Measurements from ENCODE around the gene LGMN.
"Not testable (repeated sequence)": the region's sequence is repeated elsewhere in the genome, so short reads cannot be mapped to it uniquely, and the experiment has no call there.

The LGMN gene

GRCh38 chr14:92680330-92680729 is 68.1 kb downstream of the LGMN start:
- H3K27ac ChIP-seq (ENCODE audit: insufficient read depth in 1 of 2, low read depth in 1 of 2, low read length in 2 of 2, poor library complexity in 1 of 2, severe bottlenecking in 2 of 2); H3K4me3 ChIP-seq (ENCODE audit: control insufficient read depth in 1 of 7, extremely low read depth in 1 of 7, insufficient read depth in 4 of 7, low read depth in 2 of 7, low read length in 6 of 7); H3K27me3 ChIP-seq (replicated peaks in 2 of 5; ENCODE audit: control insufficient read depth in 4 of 5, insufficient read depth in 5 of 5, low read length in 4 of 5); H3K9me3 ChIP-seq (ENCODE audit: control extremely low read depth in 1 of 5, control insufficient read depth in 4 of 5, insufficient read depth in 2 of 5, low read depth in 1 of 5, low read length in 4 of 5); DNase-seq: not testable (repeated sequence)
- H3K4me1 ChIP-seq (ENCODE audit: control extremely low read depth in 1 of 4, control insufficient read depth in 4 of 4, insufficient read depth in 4 of 4, low read length in 3 of 4) = peaks cover 0 to 29% (median 26%) of the 10 kb centered on the region in 4 experiments
- CTCF ChIA-PET = interaction anchor here (0.7 to 18.0 kb wide), 13 partner anchors 10 to 545 kb away, joined by 3 to 263 read pairs (median 8); no protein-coding TSS in a partner anchor
- POLR2A ChIA-PET = interaction anchor here (0.6 kb wide), 1 partner anchor 15 kb away, joined by 3 read pairs; no protein-coding TSS in a partner anchor
- H3K36me3 ChIP-seq (ENCODE audit: control insufficient read depth in 4 of 4, insufficient read depth in 4 of 4, low read length in 3 of 4) = peaks cover 23 to 94% (median 61%) of the 10 kb centered on the region in 4 experiments
- WGBS (ENCODE audit: insufficient coverage) = 100% methylated on average over 1 of the region's 4 CpGs

- WGBS (ENCODE audit: insufficient coverage) = 97% methylated on average over 3 of the region's 4 CpGs
- H3K4me3 ChIP-seq (ENCODE audit: control insufficient read depth in 1 of 7, extremely low read depth in 1 of 7, insufficient read depth in 4 of 7, low read depth in 2 of 7, low read length in 6 of 7) = no peak overlapping the region
Measured at GRCh38 chr14:92679246-92679645, 69.2 kb downstream of the LGMN start.

GRCh38 chr14:92678766-92679165 is 69.7 kb downstream of the LGMN start:
- ChIA-PET CTCF (interaction anchor here (2.8 to 18.0 kb wide), 3 partner anchors 8 to 72 kb away, joined by 9 to 263 read pairs (median 44); no protein-coding TSS in a partner anchor), POLR2A (no interaction called here)
- Histone ChIP-seq H3K36me3 (ENCODE audit: control insufficient read depth in 4 of 4, insufficient read depth in 4 of 4, low read length in 3 of 4) (peaks cover 24 to 91% (median 65%) of the 10 kb centered on the region in 4 experiments), H3K27ac (ENCODE audit: insufficient read depth in 1 of 2, low read depth in 1 of 2, low read length in 2 of 2, poor library complexity in 1 of 2, severe bottlenecking in 2 of 2) (peak overlapping the region in 1 of 2 experiments; percentile 39), H3K4me3 (ENCODE audit: control insufficient read depth in 1 of 7, extremely low read depth in 1 of 7, insufficient read depth in 4 of 7, low read depth in 2 of 7, low read length in 6 of 7) (no peak overlapping the region), H3K9me3 (ENCODE audit: control extremely low read depth in 1 of 5, control insufficient read depth in 4 of 5, insufficient read depth in 2 of 5, low read depth in 1 of 5, low read length in 4 of 5) (peaks cover 0 to 4% (median 0%) of the 10 kb centered on the region in 5 experiments), H3K27me3 (replicated peaks in 2 of 5; ENCODE audit: control insufficient read depth in 4 of 5, insufficient read depth in 5 of 5, low read length in 4 of 5) (no peaks in the 10 kb centered on the region), H3K4me1 (ENCODE audit: control extremely low read depth in 1 of 4, control insufficient read depth in 4 of 4, insufficient read depth in 4 of 4, low read length in 3 of 4) (peaks cover 0 to 39% (median 33%) of the 10 kb centered on the region in 4 experiments)
- no peak for DNase-seq
- 83% methylated on average over 4 of the region's 5 CpGs for WGBS (ENCODE audit: insufficient coverage)

More at GRCh38 chr14:92679246-92679645, 69.2 kb downstream of the LGMN start:
- no peak overlapping the region for H3K27ac ChIP-seq (ENCODE audit: insufficient read depth in 1 of 2, low read depth in 1 of 2, low read length in 2 of 2, poor library complexity in 1 of 2, severe bottlenecking in 2 of 2)
- peaks cover 0 to 4% (median 0%) of the 10 kb centered on the region in 5 experiments for H3K9me3 ChIP-seq (ENCODE audit: control extremely low read depth in 1 of 5, control insufficient read depth in 4 of 5, insufficient read depth in 2 of 5, low read depth in 1 of 5, low read length in 4 of 5)
- peaks cover 0 to 34% (median 31%) of the 10 kb centered on the region in 4 experiments for H3K4me1 ChIP-seq (ENCODE audit: control extremely low read depth in 1 of 4, control insufficient read depth in 4 of 4, insufficient read depth in 4 of 4, low read length in 3 of 4)
- no peaks in the 10 kb centered on the region for H3K27me3 ChIP-seq (replicated peaks in 2 of 5; ENCODE audit: control insufficient read depth in 4 of 5, insufficient read depth in 5 of 5, low read length in 4 of 5)
- POLR2A ChIA-PET = no interaction called here
- H3K36me3 ChIP-seq (ENCODE audit: control insufficient read depth in 4 of 4, insufficient read depth in 4 of 4, low read length in 3 of 4) = peaks cover 23 to 91% (median 62%) of the 10 kb centered on the region in 4 experiments
- DNase-seq = no peak
- CTCF ChIA-PET = interaction anchor here (5.1 to 18.0 kb wide), 2 partner anchors 10 to 73 kb away, joined by 44 to 263 read pairs; no protein-coding TSS in a partner anchor

- POLR2A ChIA-PET = no interaction called here
- H3K4me3 ChIP-seq (ENCODE audit: control insufficient read depth in 1 of 7, extremely low read depth in 1 of 7, insufficient read depth in 4 of 7, low read depth in 2 of 7, low read length in 6 of 7) = no peak overlapping the region
Measured at GRCh38 chr14:92677955-92678354, 70.5 kb downstream of the LGMN start.

GRCh38 chr14:92677087-92677668 is 71.2 kb downstream of the LGMN start:
- ChIA-PET CTCF (interaction anchor here (0.8 to 18.0 kb wide), 6 partner anchors 10 to 70 kb away, joined by 3 to 263 read pairs (median 7); no protein-coding TSS in a partner anchor), POLR2A (interaction anchor here (0.6 to 1.0 kb wide), 2 partner anchors 11 to 111 kb away, joined by 4 to 5 read pairs; no protein-coding TSS in a partner anchor)
- peak overlapping the region in 1 of 2 experiments; percentile 8 for H3K27ac ChIP-seq (ENCODE audit: insufficient read depth in 1 of 2, low read depth in 1 of 2, low read length in 2 of 2, poor library complexity in 1 of 2, severe bottlenecking in 2 of 2)
- H3K4me1 ChIP-seq (ENCODE audit: control extremely low read depth in 1 of 4, control insufficient read depth in 4 of 4, insufficient read depth in 4 of 4, low read length in 3 of 4) = peaks cover 0 to 46% (median 39%) of the 10 kb centered on the region in 4 experiments
- H3K36me3 ChIP-seq (ENCODE audit: control insufficient read depth in 4 of 4, insufficient read depth in 4 of 4, low read length in 3 of 4) = peaks cover 23 to 92% (median 60%) of the 10 kb centered on the region in 4 experiments
- H3K27me3 ChIP-seq (replicated peaks in 2 of 5; ENCODE audit: control insufficient read depth in 4 of 5, insufficient read depth in 5 of 5, low read length in 4 of 5) = no peaks in the 10 kb centered on the region
- peak; percentile 36 to 66 (median 63) for DNase-seq
- H3K9me3 ChIP-seq (ENCODE audit: control extremely low read depth in 1 of 5, control insufficient read depth in 4 of 5, insufficient read depth in 2 of 5, low read depth in 1 of 5, low read length in 4 of 5) = peaks cover 0 to 4% (median 0%) of the 10 kb centered on the region in 5 experiments
- peak overlapping the region in 1 of 7 experiments; percentile 29 for H3K4me3 ChIP-seq (ENCODE audit: control insufficient read depth in 1 of 7, extremely low read depth in 1 of 7, insufficient read depth in 4 of 7, low read depth in 2 of 7, low read length in 6 of 7)
- 33% methylated on average over 3 of the region's 4 CpGs for WGBS (ENCODE audit: insufficient coverage)

More at GRCh38 chr14:92677955-92678354, 70.5 kb downstream of the LGMN start:
- DNase-seq = no peak
- Histone ChIP-seq H3K36me3 (ENCODE audit: control insufficient read depth in 4 of 4, insufficient read depth in 4 of 4, low read length in 3 of 4) (peaks cover 23 to 92% (median 62%) of the 10 kb centered on the region in 4 experiments), H3K27me3 (replicated peaks in 2 of 5; ENCODE audit: control insufficient read depth in 4 of 5, insufficient read depth in 5 of 5, low read length in 4 of 5) (no peaks in the 10 kb centered on the region), H3K27ac (ENCODE audit: insufficient read depth in 1 of 2, low read depth in 1 of 2, low read length in 2 of 2, poor library complexity in 1 of 2, severe bottlenecking in 2 of 2) (no peak overlapping the region), H3K4me1 (ENCODE audit: control extremely low read depth in 1 of 4, control insufficient read depth in 4 of 4, insufficient read depth in 4 of 4, low read length in 3 of 4) (peaks cover 0 to 40% (median 33%) of the 10 kb centered on the region in 4 experiments), H3K9me3 (ENCODE audit: control extremely low read depth in 1 of 5, control insufficient read depth in 4 of 5, insufficient read depth in 2 of 5, low read depth in 1 of 5, low read length in 4 of 5) (peaks cover 0 to 4% (median 0%) of the 10 kb centered on the region in 5 experiments)
- CTCF ChIA-PET = interaction anchor here (2.8 to 18.0 kb wide), 2 partner anchors 9 to 71 kb away, joined by 9 to 263 read pairs; no protein-coding TSS in a partner anchor
- 97% methylated on average over 2 of the region's 2 CpGs for WGBS (ENCODE audit: insufficient coverage)

GRCh38 chr14:92676403-92677086 is 71.9 kb downstream of the LGMN start:
- H3K9me3 ChIP-seq (ENCODE audit: control extremely low read depth in 1 of 5, control insufficient read depth in 4 of 5, insufficient read depth in 2 of 5, low read depth in 1 of 5, low read length in 4 of 5) = peaks cover 0 to 4% (median 0%) of the 10 kb centered on the region in 5 experiments
- peaks cover 22 to 87% (median 59%) of the 10 kb centered on the region in 4 experiments for H3K36me3 ChIP-seq (ENCODE audit: control insufficient read depth in 4 of 4, insufficient read depth in 4 of 4, low read length in 3 of 4)
- H3K4me1 ChIP-seq (ENCODE audit: control extremely low read depth in 1 of 4, control insufficient read depth in 4 of 4, insufficient read depth in 4 of 4, low read length in 3 of 4) = peaks cover 0 to 52% (median 46%) of the 10 kb centered on the region in 4 experiments
- WGBS (ENCODE audit: insufficient coverage) = 93% methylated on average over 8 of the region's 8 CpGs
- ChIA-PET CTCF (interaction anchor here (0.8 to 18.0 kb wide), 7 partner anchors 10 to 70 kb away, joined by 3 to 263 read pairs (median 5); no protein-coding TSS in a partner anchor), POLR2A (interaction anchor here (0.6 to 1.0 kb wide), 3 partner anchors 11 to 111 kb away, joined by 3 to 5 read pairs (median 4); no protein-coding TSS in a partner anchor)
- peak overlapping the region; percentile 19 to 60 for H3K27ac ChIP-seq (ENCODE audit: insufficient read depth in 1 of 2, low read depth in 1 of 2, low read length in 2 of 2, poor library complexity in 1 of 2, severe bottlenecking in 2 of 2)
- no peak for DNase-seq
- H3K27me3 ChIP-seq (replicated peaks in 2 of 5; ENCODE audit: control insufficient read depth in 4 of 5, insufficient read depth in 5 of 5, low read length in 4 of 5) = no peaks in the 10 kb centered on the region
- H3K4me3 ChIP-seq (ENCODE audit: control insufficient read depth in 1 of 7, extremely low read depth in 1 of 7, insufficient read depth in 4 of 7, low read depth in 2 of 7, low read length in 6 of 7) = peak overlapping the region in 2 of 7 experiments; percentile 16 to 29

Data from common myeloid progenitor, CD34-positive (primary cell).